Central memory CD8-positive, alpha-beta T cell (primary cell): ENCODE measurements around the gene DLGAP1.
"Not testable (repeated sequence)": the region's sequence is repeated elsewhere in the genome, so short reads cannot be mapped to it uniquely, and the experiment has no call there.

ENCODE experiments used
- ATAC-seq: fragments of 150-1000 bp; cut with Tn5 transposase; replicated peaks from 2 replicates; pipeline ENCODE4 v1.10.0; 2022; ENCODE audit warnings: mild to moderate bottlenecking, moderate FRiP score, moderate number of reproducible peaks; ENCODE audit not compliant: poor library complexity, severe bottlenecking; ENCODE audit errors: extremely low read depth
- DNase-seq, 2 donors: peaks; one replicate each; pipeline ENCODE4 v3.0.0; 2021; ENCODE audit warnings: low spot score in 2 of 2
- H3K27ac Mint-ChIP-seq: one replicate; pipeline ENCODE4 v1.8.0; 2022; ENCODE audit warnings: low read depth, mild to moderate bottlenecking, moderate library complexity, mixed read lengths
- H3K27me3 Mint-ChIP-seq: one replicate; pipeline ENCODE4 v1.8.0; 2022; ENCODE audit warnings: mixed read lengths
- H3K36me3 Mint-ChIP-seq: one replicate; pipeline ENCODE4 v1.8.0; 2022; ENCODE audit warnings: mild to moderate bottlenecking, moderate library complexity, mixed read lengths; ENCODE audit not compliant: insufficient read depth
- H3K4me1 Mint-ChIP-seq: one replicate; pipeline ENCODE4 v1.8.0; 2022; ENCODE audit warnings: mixed read lengths
- H3K4me3 Mint-ChIP-seq: one replicate; pipeline ENCODE4 v1.8.0; 2022; ENCODE audit warnings: mild to moderate bottlenecking, moderate library complexity, mixed read lengths
- H3K9me3 Mint-ChIP-seq: one replicate; pipeline ENCODE4 v1.8.0; 2022; ENCODE audit warnings: mixed read lengths

DLGAP1 gene

GRCh38 chr18:4455113-4455811 is at the start of gene DLGAP1:
Gene DLGAP1, minus strand, starts transcription at chr18:4455307.
- no peaks in the 10 kb centered on the region for H3K4me1 Mint-ChIP-seq
- H3K4me3 Mint-ChIP-seq: no peak within 1 kb of the TSS
- DNase-seq (no peak), ATAC-seq (no peak)
- H3K9me3 Mint-ChIP-seq: peaks cover 18% of the 10 kb centered on the region
- H3K27me3 Mint-ChIP-seq: peaks cover 25% of the 10 kb centered on the region
- no peaks in the 10 kb centered on the region for H3K36me3 Mint-ChIP-seq
- no peak within 1 kb of the TSS for H3K27ac Mint-ChIP-seq

GRCh38 chr18:4494703-4495284 is 39.7 kb upstream of the DLGAP1 start:
- not testable (repeated sequence) for ATAC-seq, H3K4me1 Mint-ChIP-seq, H3K27me3 Mint-ChIP-seq, H3K27ac Mint-ChIP-seq, DNase-seq, H3K36me3 Mint-ChIP-seq, H3K4me3 Mint-ChIP-seq
- peaks cover 16% of the 10 kb centered on the region for H3K9me3 Mint-ChIP-seq

GRCh38 chr18:4468511-4468910 is 13.4 kb upstream of the DLGAP1 start:
- no peaks in the 10 kb centered on the region for H3K4me1 Mint-ChIP-seq
- peaks cover 6% of the 10 kb centered on the region for H3K9me3 Mint-ChIP-seq
- no peak for DNase-seq

GRCh38 chr18:4454537-4455112 is 482 bp downstream of the DLGAP1 start:
- H3K9me3 Mint-ChIP-seq: peaks cover 17% of the 10 kb centered on the region
- no peaks in the 10 kb centered on the region for H3K4me1 Mint-ChIP-seq
- no peaks in the 10 kb centered on the region for H3K36me3 Mint-ChIP-seq
- no peak overlapping the region for H3K27ac Mint-ChIP-seq
- ATAC-seq (no peak), DNase-seq (no peak)
- H3K4me3 Mint-ChIP-seq: no peak overlapping the region
- H3K27me3 Mint-ChIP-seq: peaks cover 25% of the 10 kb centered on the region

More at GRCh38 chr18:4468511-4468910, 13.4 kb upstream of the DLGAP1 start:
- H3K27me3 Mint-ChIP-seq: no peaks in the 10 kb centered on the region
- no peaks in the 10 kb centered on the region for H3K36me3 Mint-ChIP-seq
- no peak overlapping the region for H3K4me3 Mint-ChIP-seq
- H3K27ac Mint-ChIP-seq: no peak overlapping the region
- ATAC-seq: no peak

- Mint-ChIP-seq H3K9me3 (peaks cover 15% of the 10 kb centered on the region), H3K27me3 (peaks cover 25% of the 10 kb centered on the region), H3K27ac (no peak overlapping the region), H3K4me3 (no peak overlapping the region), H3K4me1 (no peaks in the 10 kb centered on the region), H3K36me3 (no peaks in the 10 kb centered on the region)
- no peak for DNase-seq
- ATAC-seq: no peak
Observed at GRCh38 chr18:4453874-4454536, 1.1 kb downstream of the DLGAP1 start.

GRCh38 chr18:4453567-4453873 is 1.6 kb downstream of the DLGAP1 start:
- Mint-ChIP-seq H3K9me3 (peaks cover 15% of the 10 kb centered on the region), H3K4me3 (no peak overlapping the region)
- ATAC-seq: no peak

GRCh38 chr18:4450065-4450658 is 4.9 kb downstream of the DLGAP1 start:
- Mint-ChIP-seq H3K27me3 (peaks cover 15% of the 10 kb centered on the region), H3K27ac (no peak overlapping the region), H3K9me3 (peaks cover 24% of the 10 kb centered on the region)

More at GRCh38 chr18:4453567-4453873, 1.6 kb downstream of the DLGAP1 start:
- H3K36me3 Mint-ChIP-seq: no peaks in the 10 kb centered on the region
- no peak for DNase-seq
- no peak overlapping the region for H3K27ac Mint-ChIP-seq
- no peaks in the 10 kb centered on the region for H3K4me1 Mint-ChIP-seq
- H3K27me3 Mint-ChIP-seq: peaks cover 25% of the 10 kb centered on the region

GRCh38 chr18:4445902-4446301 is 9.2 kb downstream of the DLGAP1 start:
- H3K4me1 Mint-ChIP-seq: no peaks in the 10 kb centered on the region
- H3K27me3 Mint-ChIP-seq: no peaks in the 10 kb centered on the region
- no peak for DNase-seq
- no peak for ATAC-seq
- H3K36me3 Mint-ChIP-seq: no peaks in the 10 kb centered on the region
- no peak overlapping the region for H3K4me3 Mint-ChIP-seq
- H3K9me3 Mint-ChIP-seq: peaks cover 29% of the 10 kb centered on the region
- H3K27ac Mint-ChIP-seq: no peak overlapping the region

More at GRCh38 chr18:4450065-4450658, 4.9 kb downstream of the DLGAP1 start:
- H3K4me1 Mint-ChIP-seq: no peaks in the 10 kb centered on the region
- ATAC-seq (no peak), DNase-seq (no peak)
- H3K4me3 Mint-ChIP-seq: no peak overlapping the region
- H3K36me3 Mint-ChIP-seq: no peaks in the 10 kb centered on the region

GRCh38 chr18:4444306-4444705 is 10.8 kb downstream of the DLGAP1 start:
- DNase-seq (no peak), ATAC-seq (no peak)
- no peaks in the 10 kb centered on the region for H3K27me3 Mint-ChIP-seq
- H3K36me3 Mint-ChIP-seq: no peaks in the 10 kb centered on the region
- H3K4me1 Mint-ChIP-seq: no peaks in the 10 kb centered on the region
- no peak overlapping the region for H3K27ac Mint-ChIP-seq
- no peak overlapping the region for H3K4me3 Mint-ChIP-seq
- H3K9me3 Mint-ChIP-seq: peaks cover 19% of the 10 kb centered on the region

GRCh38 chr18:4441098-4441497 is 14.0 kb downstream of the DLGAP1 start:
- DNase-seq: no peak
- Mint-ChIP-seq H3K4me1 (no peaks in the 10 kb centered on the region), H3K27me3 (no peaks in the 10 kb centered on the region), H3K9me3 (peaks cover 10% of the 10 kb centered on the region), H3K27ac (no peak overlapping the region), H3K36me3 (no peaks in the 10 kb centered on the region), H3K4me3 (no peak overlapping the region)
- no peak for ATAC-seq

- no peaks in the 10 kb centered on the region for H3K4me1 Mint-ChIP-seq
- no peak overlapping the region for H3K4me3 Mint-ChIP-seq
- DNase-seq: no peak
- peaks cover 5% of the 10 kb centered on the region for H3K9me3 Mint-ChIP-seq
- H3K27ac Mint-ChIP-seq: no peak overlapping the region
- H3K27me3 Mint-ChIP-seq: no peaks in the 10 kb centered on the region
- no peaks in the 10 kb centered on the region for H3K36me3 Mint-ChIP-seq
- ATAC-seq: no peak
Observed at GRCh38 chr18:4438938-4439337, 16.2 kb downstream of the DLGAP1 start.

- no peaks in the 10 kb centered on the region for H3K27me3 Mint-ChIP-seq
- H3K27ac Mint-ChIP-seq: no peak overlapping the region
- no peaks in the 10 kb centered on the region for H3K4me1 Mint-ChIP-seq
- no peak for DNase-seq
- H3K36me3 Mint-ChIP-seq: no peaks in the 10 kb centered on the region
- ATAC-seq: no peak
- no peak overlapping the region for H3K4me3 Mint-ChIP-seq
- peaks cover 11% of the 10 kb centered on the region for H3K9me3 Mint-ChIP-seq
Observed at GRCh38 chr18:4433717-4434116, 21.4 kb downstream of the DLGAP1 start.
